ENCODE results near the gene TMPRSS3.

Gene TMPRSS3

GRCh38 chr21:42377211-42377950, 18.5 kb downstream of the TMPRSS3 start:
- in situ Hi-C loops (cut with MboI; ENCODE audit: low sequenced_read_pairs, unreplicated experiment), result no loop called here
- no peak for TF ChIP-seq CTCF (IDR thresholded peaks at IDR 0.05; ENCODE audit: borderline replicate concordance, control extremely low read depth, extremely low read depth, insufficient read depth, missing control alignments)
- DNase-seq (ENCODE audit: low spot score), result no peak

DNA sequence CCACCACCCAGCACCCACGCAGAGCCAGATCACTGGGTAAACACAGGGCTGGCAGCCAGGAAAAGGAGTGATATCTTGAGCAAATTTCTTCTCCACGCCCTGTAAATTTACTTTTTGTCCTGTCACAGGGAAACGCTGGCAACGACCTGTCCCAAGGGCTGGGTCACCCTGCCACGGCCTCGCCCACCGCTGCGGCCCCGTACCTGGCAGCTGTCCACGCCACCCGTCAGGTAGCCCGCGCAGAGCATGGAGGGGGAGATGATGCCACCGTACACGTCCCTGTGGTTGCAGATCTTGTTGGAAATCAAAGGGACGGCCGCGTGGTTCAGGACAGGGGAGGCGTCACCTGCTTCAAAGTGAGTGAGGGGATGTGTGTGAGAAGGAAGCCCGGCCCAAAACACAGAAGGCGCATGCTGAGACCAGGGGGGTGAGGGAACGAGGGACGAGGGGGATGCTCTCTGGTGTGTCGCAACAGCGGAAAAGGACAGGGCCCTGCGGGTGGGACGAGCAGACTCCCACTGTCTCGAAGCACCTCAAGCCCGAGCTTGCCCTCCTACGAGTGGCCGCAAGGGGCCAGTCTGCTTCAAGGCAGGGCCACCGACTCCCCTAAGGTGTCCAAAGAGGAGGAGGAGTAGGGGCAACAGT, 19.4 kb downstream of the TMPRSS3 start:
- no peak for TF ChIP-seq CTCF (IDR thresholded peaks at IDR 0.05; ENCODE audit: borderline replicate concordance, control extremely low read depth, extremely low read depth, insufficient read depth, missing control alignments)
- in situ Hi-C loops (cut with MboI; ENCODE audit: low sequenced_read_pairs, unreplicated experiment), result no loop called here
- DNase-seq (ENCODE audit: low spot score), result peak; percentile 50

GRCh38 chr21:42375966-42376337, 19.9 kb downstream of the TMPRSS3 start:
- no peak for DNase-seq (ENCODE audit: low spot score)
- in situ Hi-C loops (cut with MboI; ENCODE audit: low sequenced_read_pairs, unreplicated experiment), result no loop called here
- no peak for TF ChIP-seq CTCF (IDR thresholded peaks at IDR 0.05; ENCODE audit: borderline replicate concordance, control extremely low read depth, extremely low read depth, insufficient read depth, missing control alignments)

- in situ Hi-C loops (cut with MboI; ENCODE audit: low sequenced_read_pairs, unreplicated experiment), result no loop called here
- no peak for DNase-seq (ENCODE audit: low spot score)
- TF ChIP-seq CTCF (IDR thresholded peaks at IDR 0.05; ENCODE audit: borderline replicate concordance, control extremely low read depth, extremely low read depth, insufficient read depth, missing control alignments), result no peak
Observed at GRCh38 chr21:42375506-42375905, 20.3 kb downstream of the TMPRSS3 start.

- DNase-seq (ENCODE audit: low spot score), result no peak
- no peak for TF ChIP-seq CTCF (IDR thresholded peaks at IDR 0.05; ENCODE audit: borderline replicate concordance, control extremely low read depth, extremely low read depth, insufficient read depth, missing control alignments)
- in situ Hi-C loops (cut with MboI; ENCODE audit: low sequenced_read_pairs, unreplicated experiment), result no loop called here
Observed at GRCh38 chr21:42374864-42375499, 20.9 kb downstream of the TMPRSS3 start.

DNA sequence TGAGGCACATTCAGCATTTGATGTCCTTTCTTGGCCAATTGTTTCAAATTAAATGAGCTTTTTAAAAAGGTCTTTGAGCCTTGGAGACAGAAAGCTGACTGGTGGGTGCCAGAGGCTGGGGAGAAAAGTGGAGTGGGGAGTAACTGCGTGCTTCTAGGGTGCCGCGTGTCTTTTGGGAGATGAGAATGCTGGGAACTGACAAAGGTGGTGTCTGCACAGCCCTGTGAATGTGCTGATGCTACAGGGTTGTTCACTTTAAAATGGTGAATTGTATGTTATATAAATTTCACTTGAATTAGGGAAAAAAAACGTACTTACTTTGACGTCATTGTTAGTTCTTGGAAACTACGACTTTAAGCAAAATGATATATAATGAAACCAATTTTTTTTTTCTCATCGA, 21.4 kb downstream of the TMPRSS3 start:
- DNase-seq (ENCODE audit: low spot score), result no peak
- in situ Hi-C loops (cut with MboI; ENCODE audit: low sequenced_read_pairs, unreplicated experiment), result no loop called here
- TF ChIP-seq CTCF (IDR thresholded peaks at IDR 0.05; ENCODE audit: borderline replicate concordance, control extremely low read depth, extremely low read depth, insufficient read depth, missing control alignments), result no peak
